Liver (tissue), 9 donors: ENCODE measurements around the gene TBC1D10A. TPM values are rescaled to one million over a fixed set of nuclear protein-coding genes. Genes with fewer than 3 reads are reported as not detected.
A peak's percentile ranks its signal among the peaks of the same experiment; 100 is the strongest.

Experiments used
- DNase-seq: peaks from one replicate; pipeline ENCODE4 v3.0.0-alpha.2; 2017; ENCODE audit warnings: low spot score
- H3K27ac ChIP-seq, 2 donors: one replicate each; pipeline ENCODE4 v1.7.0; 2013; ENCODE audit warnings: inconsistent platforms in 2 of 2, low read length in 2 of 2, control low read depth in 1 of 2, low read depth in 1 of 2, mild to moderate bottlenecking in 1 of 2
- H3K27me3 ChIP-seq, 4 donors: one replicate each; pipeline versions ENCODE4 v1.6.1 to v1.7.0; 2013; ENCODE audit warnings: low read length in 3 of 4, inconsistent platforms in 1 of 4, mild to moderate bottlenecking in 1 of 4, moderate library complexity in 1 of 4; ENCODE audit not compliant: control insufficient read depth in 4 of 4, insufficient read depth in 4 of 4
- H3K36me3 ChIP-seq, 4 donors: one replicate each; pipeline versions ENCODE4 v1.6.1 to v1.7.0; 2013; ENCODE audit warnings: low read length in 3 of 4, mild to moderate bottlenecking in 3 of 4, low read depth in 1 of 4, moderate library complexity in 1 of 4; ENCODE audit not compliant: control insufficient read depth in 4 of 4, insufficient read depth in 3 of 4
- H3K4me1 ChIP-seq, 4 donors: one replicate each; pipeline versions ENCODE4 v1.6.1 to v1.7.0; 2013; ENCODE audit warnings: low read length in 3 of 4, mild to moderate bottlenecking in 3 of 4, moderate library complexity in 1 of 4; ENCODE audit not compliant: control insufficient read depth in 4 of 4, insufficient read depth in 4 of 4
- H3K4me3 ChIP-seq, 3 donors: one replicate each; pipeline versions ENCODE4 v1.6.1 to v1.7.0; 2013; ENCODE audit warnings: low read length in 3 of 3, control low read depth in 1 of 3, low read depth in 1 of 3, mild to moderate bottlenecking in 1 of 3
- H3K9ac ChIP-seq, 2 donors: one replicate each; pipeline ENCODE4 v1.7.0; 2013; ENCODE audit warnings: low read length in 2 of 2, mild to moderate bottlenecking in 2 of 2, moderate library complexity in 2 of 2, control low read depth in 1 of 2, low read depth in 1 of 2
- H3K9me3 ChIP-seq, 4 donors: one replicate each; pipeline versions ENCODE4 v1.6.1 to v1.7.0; 2013; ENCODE audit warnings: low read length in 3 of 4; ENCODE audit not compliant: control insufficient read depth in 4 of 4
- FOXA2 ChIP-seq: IDR thresholded peaks from 2 replicates; pipeline ENCODE4 v1.6.1; 2016; ENCODE audit warnings: antibody characterized with exemption
- HNF4A ChIP-seq, 2 donors: conservative IDR thresholded peaks; 2 replicates each; pipeline ENCODE4 v1.6.1; 2016; ENCODE audit warnings: antibody characterized with exemption in 2 of 2, mild to moderate bottlenecking in 2 of 2
- HNF4G ChIP-seq: IDR thresholded peaks from 2 replicates; pipeline ENCODE4 v1.6.1; 2016; ENCODE audit warnings: antibody characterized with exemption
- JUND ChIP-seq, 2 donors: IDR thresholded peaks; 2 replicates each; pipeline ENCODE4 v1.6.1; 2016; ENCODE audit warnings: antibody characterized with exemption in 2 of 2
- NR2F2 ChIP-seq: IDR thresholded peaks from 2 replicates; pipeline ENCODE4 v1.6.1; 2016; ENCODE audit warnings: antibody characterized with exemption
- RXRA ChIP-seq, 2 donors: IDR thresholded peaks; 2 replicates each; pipeline ENCODE4 v1.6.1; 2017 to 2018; ENCODE audit warnings: antibody characterized with exemption in 2 of 2, mild to moderate bottlenecking in 1 of 2
- SP1 ChIP-seq: IDR thresholded peaks from 2 replicates; pipeline ENCODE4 v1.6.1; 2018; ENCODE audit warnings: antibody characterized with exemption, mild to moderate bottlenecking
- TAF1 ChIP-seq: conservative IDR thresholded peaks from 2 replicates; pipeline ENCODE4 v1.6.1; 2016; ENCODE audit warnings: antibody characterized with exemption, mild to moderate bottlenecking
- YY1 ChIP-seq: IDR thresholded peaks from 2 replicates; pipeline ENCODE4 v1.6.1; 2016; ENCODE audit warnings: antibody characterized with exemption, mild to moderate bottlenecking
- WGBS: extraction: QIAGEN DNeasy Blood & Tissue Kit; methylation state at CpG from one replicate; pipeline ENCODE4 v1.1.7; 2013; 5-methylcytosine and 5-hydroxymethylcytosine counted together
- polyA plus RNA-seq, 2 donors: library from polyadenylated mRNA; stranded (reverse) in 1 of 2; unstranded in 1 of 2; fragments of 200-250 nt in 1 of 2; fragments of >200 nt in 1 of 2; fragmentation: Nextera tagmentation in 1 of 2; extraction: Ambion mirVana in 1 of 2; gene quantifications; one replicate each; pipeline versions ENCODE4 v1.2.1 to v1.2.3, GENCODE V29; 2013 to 2015
- total RNA-seq, 2 donors: library from RNA; depleted of rRNA; stranded (reverse); fragments of >200 nt; gene quantifications; one replicate each; pipeline ENCODE4 v1.2.3, GENCODE V29; 2014
- TF ChIP-seq, protein P1 (sequence below): IDR thresholded peaks from 2 replicates; pipeline ENCODE4 v1.6.1; 2016; ENCODE audit warnings: antibody characterized with exemption
- TF ChIP-seq, protein P2 (sequence below): fragments of 150-350 bp; IDR thresholded peaks from 2 replicates; pipeline ENCODE4 v1.5.1; 2017; ENCODE audit warnings: improper control_type of control experiment, low read depth, low read length; ENCODE audit not compliant: missing input control
- TF ChIP-seq, protein P3 (sequence below): IDR thresholded peaks from 2 replicates; pipeline ENCODE4 v1.6.1; 2016; ENCODE audit warnings: antibody characterized with exemption
- TF ChIP-seq, protein P4 (sequence below): IDR thresholded peaks from 2 replicates; pipeline ENCODE4 v1.6.1; 2016; ENCODE audit warnings: antibody characterized with exemption
- donor health status: healthy.
- donor health status: healthy.
- donor health status: healthy.
- donor health status: healthy.
- donor health status: healthy.

Gene TBC1D10A
- total and polyA plus RNA-seq, 4 donors, result 3.6 to 9.2 (median 8.2) TPM

DNA sequence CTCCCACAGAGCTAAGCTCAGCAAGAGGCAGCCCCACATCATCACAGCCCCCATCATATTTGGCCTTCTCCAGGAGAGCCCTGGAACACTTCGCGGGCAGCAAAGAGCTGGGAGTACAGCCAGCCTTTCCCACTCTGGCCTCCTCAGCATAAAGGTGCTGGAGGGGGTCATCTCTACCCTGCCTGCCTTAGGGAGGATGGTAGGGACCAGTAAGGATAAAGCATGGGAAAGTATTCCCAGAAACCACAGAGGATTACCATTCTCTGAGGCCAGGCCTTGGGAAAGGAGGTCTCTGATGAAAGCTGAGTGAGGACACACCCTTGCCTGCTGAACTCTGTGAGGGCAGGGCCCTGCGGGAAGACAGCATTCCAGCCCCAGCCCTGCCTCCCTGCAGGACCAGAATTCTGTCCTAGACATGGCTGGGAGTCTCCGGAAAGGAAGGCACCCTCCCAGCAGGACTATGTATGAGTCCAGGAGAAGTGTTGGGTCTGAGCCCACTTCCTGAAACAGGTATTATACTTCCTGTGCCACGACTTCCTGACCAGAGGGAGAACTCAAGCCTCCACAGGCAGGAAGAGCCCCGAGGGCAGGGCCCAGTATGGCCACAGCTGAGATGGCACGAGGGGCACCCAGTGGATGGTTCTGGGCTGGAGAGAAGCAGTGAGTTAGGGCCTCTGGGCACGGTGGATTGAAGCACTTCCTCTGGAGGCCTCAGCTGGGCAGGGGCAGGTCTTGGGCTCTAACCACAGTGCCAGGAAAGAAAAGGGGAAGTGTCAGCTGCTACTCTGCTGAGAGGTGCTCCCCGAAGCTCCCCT lies 24.5 kb downstream of the TBC1D10A start:
- peaks cover 0 to 28% (median 11%) of the 10 kb centered on the region in 4 donors for H3K36me3 ChIP-seq

DNA sequence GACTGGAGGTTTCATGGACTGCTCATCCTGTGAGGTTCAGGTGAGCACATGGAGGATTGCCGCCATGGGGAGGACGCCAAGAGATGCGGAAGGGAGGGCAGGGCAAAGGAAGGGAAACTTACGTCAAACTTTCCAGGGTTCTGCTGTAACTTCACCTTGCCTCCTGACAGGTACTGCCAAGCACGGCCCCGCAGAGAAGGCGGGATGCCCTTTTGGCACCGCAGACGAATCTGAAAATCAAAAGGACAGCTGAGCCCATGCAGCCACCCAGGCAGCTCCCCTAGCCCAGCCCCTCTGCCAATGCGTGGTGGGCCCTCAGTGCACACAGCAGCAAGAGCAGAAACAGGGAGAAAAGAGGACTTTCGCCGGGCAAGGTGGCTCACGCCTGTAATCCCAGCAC lies 27.4 kb downstream of the TBC1D10A start:
- no peaks in the 10 kb centered on the region for H3K9me3 ChIP-seq
- peaks cover 3 to 50% (median 18%) of the 10 kb centered on the region in 4 donors for H3K36me3 ChIP-seq
- WGBS, result 94% methylated on average over 13 of the region's 13 CpGs
- no peak overlapping the region for H3K4me3 ChIP-seq
- peaks cover 0 to 10% (median 2%) of the 10 kb centered on the region in 4 donors for H3K4me1 ChIP-seq
- no peak for DNase-seq
- no peak overlapping the region for H3K9ac ChIP-seq
- no peak overlapping the region for H3K27ac ChIP-seq
- TF ChIP-seq YY1, result no peak
- TF ChIP-seq, protein P1, sequence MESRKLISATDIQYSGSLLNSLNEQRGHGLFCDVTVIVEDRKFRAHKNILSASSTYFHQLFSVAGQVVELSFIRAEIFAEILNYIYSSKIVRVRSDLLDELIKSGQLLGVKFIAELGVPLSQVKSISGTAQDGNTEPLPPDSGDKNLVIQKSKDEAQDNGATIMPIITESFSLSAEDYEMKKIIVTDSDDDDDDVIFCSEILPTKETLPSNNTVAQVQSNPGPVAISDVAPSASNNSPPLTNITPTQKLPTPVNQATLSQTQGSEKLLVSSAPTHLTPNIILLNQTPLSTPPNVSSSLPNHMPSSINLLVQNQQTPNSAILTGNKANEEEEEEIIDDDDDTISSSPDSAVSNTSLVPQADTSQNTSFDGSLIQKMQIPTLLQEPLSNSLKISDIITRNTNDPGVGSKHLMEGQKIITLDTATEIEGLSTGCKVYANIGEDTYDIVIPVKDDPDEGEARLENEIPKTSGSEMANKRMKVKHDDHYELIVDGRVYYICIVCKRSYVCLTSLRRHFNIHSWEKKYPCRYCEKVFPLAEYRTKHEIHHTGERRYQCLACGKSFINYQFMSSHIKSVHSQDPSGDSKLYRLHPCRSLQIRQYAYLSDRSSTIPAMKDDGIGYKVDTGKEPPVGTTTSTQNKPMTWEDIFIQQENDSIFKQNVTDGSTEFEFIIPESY, result no peak
- TF ChIP-seq TAF1, result no peak
- no peaks in the 10 kb centered on the region for H3K27me3 ChIP-seq

More for the DNA sequence above, 24.5 kb downstream of the TBC1D10A start:
- 68% methylated on average over 9 of the region's 9 CpGs for WGBS
- Histone ChIP-seq H3K27ac (peak overlapping the region; percentile 1 to 45), H3K9me3 (no peaks in the 10 kb centered on the region), H3K9ac (no peak overlapping the region), H3K4me3 (no peak overlapping the region), H3K4me1 (peaks cover 0 to 23% (median 16%) of the 10 kb centered on the region in 4 donors), H3K27me3 (no peaks in the 10 kb centered on the region)
- no peak for DNase-seq
- no peak for TF ChIP-seq HNF4A (conservative IDR thresholded peaks at IDR 0.05)

DNA sequence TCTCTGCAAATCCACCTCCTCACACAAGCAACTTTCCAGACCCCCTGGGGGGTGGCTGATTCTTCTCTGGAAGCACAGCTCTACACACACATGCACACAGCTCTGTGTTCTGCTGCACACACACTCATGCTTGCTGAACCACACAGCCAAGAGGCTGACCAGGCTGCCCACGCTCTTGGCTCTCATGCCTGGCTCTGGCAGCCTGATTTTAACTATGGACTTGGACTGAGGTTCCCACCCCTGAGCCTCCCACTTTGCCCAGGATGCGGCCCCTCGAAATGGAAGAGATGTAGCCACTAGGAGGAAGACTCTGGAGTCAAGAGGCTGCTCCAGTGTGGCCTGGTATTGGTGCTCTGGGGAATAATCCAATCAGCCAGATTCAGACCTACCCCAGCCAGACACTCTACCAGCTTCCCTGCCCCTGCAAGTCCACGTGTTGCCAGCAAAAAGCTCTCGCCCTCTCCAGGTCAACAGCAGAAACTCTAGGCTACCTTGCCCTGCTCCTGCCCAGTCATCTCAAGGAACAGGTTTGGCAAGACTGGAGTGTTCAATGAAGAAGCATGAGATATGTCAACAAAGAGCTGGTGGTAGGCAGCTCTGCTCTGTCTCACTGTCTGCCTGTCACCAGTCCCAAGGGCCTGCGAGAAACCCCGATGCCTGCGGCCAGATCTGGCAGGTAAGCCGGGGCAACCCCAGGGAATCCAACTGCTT lies 28.6 kb downstream of the TBC1D10A start:
- TF ChIP-seq HNF4A (conservative IDR thresholded peaks at IDR 0.05) (no peak), HNF4G (no peak), NR2F2 (no peak), FOXA2 (no peak), JUND (IDR thresholded peaks at IDR 0.05) (no peak)
- H3K9me3 ChIP-seq, result no peaks in the 10 kb centered on the region
- DNase-seq, result no peak
- H3K4me1 ChIP-seq, result peaks cover 0 to 10% (median 0%) of the 10 kb centered on the region in 4 donors
- H3K36me3 ChIP-seq, result peaks cover 5 to 61% (median 19%) of the 10 kb centered on the region in 4 donors
- H3K9ac ChIP-seq, result no peak overlapping the region
- H3K4me3 ChIP-seq, result no peak overlapping the region
- 89% methylated on average over 9 of the region's 9 CpGs for WGBS
- H3K27me3 ChIP-seq, result no peaks in the 10 kb centered on the region
- no peak overlapping the region for H3K27ac ChIP-seq

DNA sequence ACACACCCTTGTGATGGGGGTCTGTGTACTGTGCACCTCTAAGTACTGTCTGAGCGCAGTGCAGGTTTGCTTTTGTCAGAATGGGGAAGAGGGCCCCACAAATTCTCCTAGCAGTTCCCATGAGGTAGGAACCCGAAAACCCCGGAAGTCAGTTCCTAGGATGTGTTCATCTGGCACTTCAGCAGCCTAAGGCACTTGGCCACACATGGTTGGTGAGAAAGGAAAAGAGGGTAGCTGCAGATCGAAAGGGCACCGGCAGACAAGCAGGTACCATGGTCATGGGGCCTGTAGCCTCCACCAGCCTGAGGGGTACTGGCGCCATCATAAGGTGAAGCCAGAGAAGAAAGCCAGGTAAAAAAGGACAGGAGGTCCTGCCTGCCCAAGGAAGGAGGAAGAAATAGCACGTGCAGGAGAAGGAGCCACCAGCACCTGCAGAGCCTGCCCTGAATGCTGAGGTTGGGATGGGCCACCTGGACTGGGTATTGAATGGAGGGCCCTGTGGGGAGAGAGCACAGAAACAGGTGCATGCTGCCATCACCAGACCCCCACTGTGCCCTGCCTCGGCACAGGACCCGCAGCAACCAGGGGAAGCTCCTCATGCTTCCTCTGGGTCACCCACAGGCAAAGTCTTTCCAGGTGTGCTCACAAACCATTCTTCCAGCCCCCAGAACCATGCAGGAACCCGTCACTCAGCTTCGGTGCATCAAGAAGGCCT lies 29.3 kb downstream of the TBC1D10A start:
- DNase-seq, result no peak
- no peaks in the 10 kb centered on the region for H3K9me3 ChIP-seq
- H3K4me1 ChIP-seq, result peaks cover 0 to 9% (median 0%) of the 10 kb centered on the region in 4 donors
- no peak overlapping the region for H3K4me3 ChIP-seq
- WGBS, result 98% methylated on average over 11 of the region's 11 CpGs
- no peak overlapping the region for H3K9ac ChIP-seq
- H3K36me3 ChIP-seq, result peaks cover 8 to 68% (median 24%) of the 10 kb centered on the region in 4 donors
- H3K27me3 ChIP-seq, result no peaks in the 10 kb centered on the region
- H3K27ac ChIP-seq, result no peak overlapping the region
- TF ChIP-seq TAF1, result no peak
- TF ChIP-seq, protein P1, result no peak
- TF ChIP-seq SP1, result no peak
- TF ChIP-seq NR2F2, result no peak
- no peak for TF ChIP-seq FOXA2
- no peak for TF ChIP-seq RXRA (IDR thresholded peaks at IDR 0.05)
- TF ChIP-seq YY1, result no peak
- TF ChIP-seq, protein P2, sequence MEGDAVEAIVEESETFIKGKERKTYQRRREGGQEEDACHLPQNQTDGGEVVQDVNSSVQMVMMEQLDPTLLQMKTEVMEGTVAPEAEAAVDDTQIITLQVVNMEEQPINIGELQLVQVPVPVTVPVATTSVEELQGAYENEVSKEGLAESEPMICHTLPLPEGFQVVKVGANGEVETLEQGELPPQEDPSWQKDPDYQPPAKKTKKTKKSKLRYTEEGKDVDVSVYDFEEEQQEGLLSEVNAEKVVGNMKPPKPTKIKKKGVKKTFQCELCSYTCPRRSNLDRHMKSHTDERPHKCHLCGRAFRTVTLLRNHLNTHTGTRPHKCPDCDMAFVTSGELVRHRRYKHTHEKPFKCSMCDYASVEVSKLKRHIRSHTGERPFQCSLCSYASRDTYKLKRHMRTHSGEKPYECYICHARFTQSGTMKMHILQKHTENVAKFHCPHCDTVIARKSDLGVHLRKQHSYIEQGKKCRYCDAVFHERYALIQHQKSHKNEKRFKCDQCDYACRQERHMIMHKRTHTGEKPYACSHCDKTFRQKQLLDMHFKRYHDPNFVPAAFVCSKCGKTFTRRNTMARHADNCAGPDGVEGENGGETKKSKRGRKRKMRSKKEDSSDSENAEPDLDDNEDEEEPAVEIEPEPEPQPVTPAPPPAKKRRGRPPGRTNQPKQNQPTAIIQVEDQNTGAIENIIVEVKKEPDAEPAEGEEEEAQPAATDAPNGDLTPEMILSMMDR, result no peak
- TF ChIP-seq, protein P3, sequence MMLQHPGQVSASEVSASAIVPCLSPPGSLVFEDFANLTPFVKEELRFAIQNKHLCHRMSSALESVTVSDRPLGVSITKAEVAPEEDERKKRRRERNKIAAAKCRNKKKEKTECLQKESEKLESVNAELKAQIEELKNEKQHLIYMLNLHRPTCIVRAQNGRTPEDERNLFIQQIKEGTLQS, result no peak
- TF ChIP-seq, protein P4, sequence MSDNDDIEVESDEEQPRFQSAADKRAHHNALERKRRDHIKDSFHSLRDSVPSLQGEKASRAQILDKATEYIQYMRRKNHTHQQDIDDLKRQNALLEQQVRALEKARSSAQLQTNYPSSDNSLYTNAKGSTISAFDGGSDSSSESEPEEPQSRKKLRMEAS, result no peak
